HFF-Myc (cell line): ENCODE data around the gene LSM6.

ENCODE experiments used
- DNase-seq: peaks from one replicate; pipeline ENCODE4 v3.0.0-alpha.2; 2011; ENCODE audit warnings: low read depth; ENCODE audit errors: extremely low read depth
- H3K4me3 ChIP-seq: replicated peaks from 2 replicates; pipeline ENCODE4 v1.5.1; 2011; ENCODE audit warnings: low read depth, mild to moderate bottlenecking, control low read depth, low read length
- CTCF ChIP-seq: IDR thresholded peaks from 2 replicates; pipeline ENCODE4 v1.5.1; 2012; ENCODE audit warnings: mild to moderate bottlenecking, low read depth, low read length, control low read depth; ENCODE audit errors: missing control alignments

The LSM6 gene

DNA sequence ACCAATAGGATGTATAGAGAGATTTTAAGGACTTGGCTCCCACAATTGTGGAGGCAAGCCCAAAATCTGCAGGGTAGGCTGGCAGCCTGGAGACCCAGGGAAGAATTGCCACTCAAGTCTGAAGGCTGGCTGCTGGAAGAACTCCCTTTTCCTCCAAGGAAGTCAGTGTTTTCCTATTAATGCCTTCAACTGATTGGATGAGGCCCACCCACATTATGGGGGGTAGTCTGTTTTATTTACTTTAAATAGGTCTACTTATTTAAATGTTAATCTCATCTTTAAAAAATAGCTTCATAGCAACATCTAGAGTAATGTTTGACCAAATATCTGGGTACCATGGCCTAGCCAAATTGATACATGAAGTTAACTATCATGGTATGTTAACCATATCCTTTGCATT is 18.7 kb downstream of the LSM6 start:
- TF ChIP-seq CTCF, result no peak
- no peak for DNase-seq
- no peak overlapping the region for H3K4me3 ChIP-seq

DNA sequence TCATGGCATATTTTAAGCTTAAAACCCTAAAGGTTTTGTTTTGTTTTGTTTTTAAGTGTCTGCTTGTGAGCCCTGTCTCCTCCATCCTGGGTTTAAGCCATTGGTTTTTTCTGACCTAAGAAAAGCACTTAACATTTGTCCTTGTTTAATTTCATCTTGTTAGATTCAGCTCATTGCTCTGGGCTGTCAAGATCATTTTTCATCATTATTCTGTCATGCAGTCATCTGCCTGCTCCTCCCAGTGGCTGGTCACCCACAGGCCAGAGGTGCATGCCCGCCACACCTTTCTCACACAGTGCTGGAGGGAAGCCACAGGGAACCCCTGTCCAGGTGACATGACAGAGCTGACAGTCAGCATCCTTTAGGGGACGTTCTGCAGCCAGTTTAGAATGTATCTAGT is 27.1 kb downstream of the LSM6 start:
- TF ChIP-seq CTCF, result no peak
- no peak for DNase-seq
- H3K4me3 ChIP-seq, result no peak overlapping the region

GRCh38 chr4:146207410-146207809 is 31.9 kb downstream of the LSM6 start:
- no peak for DNase-seq
- H3K4me3 ChIP-seq, result no peak overlapping the region
- no peak for TF ChIP-seq CTCF

GRCh38 chr4:146210890-146211289 is 35.4 kb downstream of the LSM6 start:
- DNase-seq, result no peak
- H3K4me3 ChIP-seq, result no peak overlapping the region
- TF ChIP-seq CTCF, result no peak

GRCh38 chr4:146211440-146211839 is 35.9 kb downstream of the LSM6 start:
- no peak for DNase-seq
- TF ChIP-seq CTCF, result no peak
- H3K4me3 ChIP-seq, result no peak overlapping the region

- DNase-seq, result no peak
- no peak for TF ChIP-seq CTCF
Measured at GRCh38 chr4:146212781-146213180, 37.3 kb downstream of the LSM6 start.

GRCh38 chr4:146214238-146214637 is 38.7 kb downstream of the LSM6 start, which contains the start of gene REELD1:
Gene REELD1, plus strand, starts transcription at chr4:146214538. Its CDS starts 2,415 bp downstream, at chr4:146216953.
- no peak for DNase-seq
- H3K4me3 ChIP-seq, result no peak within 1 kb of the TSS
- no peak for TF ChIP-seq CTCF

More at GRCh38 chr4:146212781-146213180, 37.3 kb downstream of the LSM6 start:
- no peak overlapping the region for H3K4me3 ChIP-seq
